Neural progenitor cell (in vitro differentiated cells): ENCODE results near the gene CST9L. TPM values are rescaled to one million over a fixed set of nuclear protein-coding genes. Genes with fewer than 3 reads are reported as not detected.
A peak's percentile ranks its signal among the peaks of the same experiment; 100 is the strongest.

ENCODE experiments used
- DNase-seq: peaks from one replicate; pipeline ENCODE4 v3.0.0-alpha.2; 2016; ENCODE audit warnings: low spot score
- H2AFZ ChIP-seq: fragments of 200-600 bp; sonication (generic); replicated peaks from 2 replicates; pipeline ENCODE4 v1.6.1; 2016; ENCODE audit warnings: antibody characterized with exemption
- H3F3A ChIP-seq: fragments of 200-600 bp; sonication (generic); 2 replicates; pipeline ENCODE4 v1.6.1; 2016; ENCODE audit warnings: antibody characterized with exemption, low read depth
- H3K27ac ChIP-seq: fragments of 200-600 bp; sonication (generic); 2 replicates; pipeline ENCODE4 v1.5.1; 2016; ENCODE audit warnings: mild to moderate bottlenecking
- H3K27me3 ChIP-seq: fragments of 200-600 bp; sonication (generic); 2 replicates; pipeline ENCODE4 v1.6.1; 2016; ENCODE audit warnings: mild to moderate bottlenecking, moderate library complexity
- H3K36me3 ChIP-seq: fragments of 200-600 bp; sonication (generic); 2 replicates; pipeline ENCODE4 v1.5.1; 2016
- H3K4me1 ChIP-seq: fragments of 200-600 bp; sonication (generic); 2 replicates; pipeline ENCODE4 v1.6.1; 2016; ENCODE audit warnings: mixed run types
- H3K4me2 ChIP-seq: fragments of 200-600 bp; sonication (generic); 2 replicates; pipeline ENCODE4 v1.6.1; 2016
- H3K4me3 ChIP-seq: fragments of 200-600 bp; sonication (generic); 2 replicates; pipeline ENCODE4 v1.5.1; 2016
- H3K79me2 ChIP-seq: fragments of 200-600 bp; sonication (generic); 2 replicates; pipeline ENCODE4 v1.6.1; 2016; ENCODE audit warnings: low read depth
- H3K9ac ChIP-seq: fragments of 200-600 bp; sonication (generic); 2 replicates; pipeline ENCODE4 v1.6.1; 2016
- H3K9me3 ChIP-seq: fragments of 200-600 bp; sonication (generic); 2 replicates; pipeline ENCODE4 v1.5.1; 2016; ENCODE audit warnings: low read depth
- H4K20me1 ChIP-seq: fragments of 200-600 bp; sonication (generic); 2 replicates; pipeline ENCODE4 v1.6.1; 2016; ENCODE audit warnings: low read depth
- H3K27ac Mint-ChIP-seq: 3 replicates; pipeline ENCODE4 v1.8.0; 2021; ENCODE audit warnings: mixed read lengths
- H3K27me3 Mint-ChIP-seq: 2 replicates; pipeline ENCODE4 v1.8.0; 2022; ENCODE audit warnings: low read depth, mild to moderate bottlenecking, inconsistent platforms, moderate library complexity, mixed read lengths; ENCODE audit not compliant: insufficient read depth
- H3K36me3 Mint-ChIP-seq: 3 replicates; pipeline ENCODE4 v1.8.0; 2021; ENCODE audit warnings: mixed read lengths
- H3K4me1 Mint-ChIP-seq: 3 replicates; pipeline ENCODE4 v1.8.0; 2021; ENCODE audit warnings: mixed read lengths
- H3K4me3 Mint-ChIP-seq: 3 replicates; pipeline ENCODE4 v1.8.0; 2021; ENCODE audit warnings: mild to moderate bottlenecking, moderate library complexity, mixed read lengths
- H3K9me3 Mint-ChIP-seq: 3 replicates; pipeline ENCODE4 v1.8.0; 2020; ENCODE audit warnings: mixed read lengths
- EZH2 ChIP-seq: fragments of 200-600 bp; sonication (generic); IDR thresholded peaks from 2 replicates; pipeline ENCODE4 v1.6.1; 2017; ENCODE audit warnings: antibody characterized with exemption, mild to moderate bottlenecking, moderate library complexity
- EZH2phosphoT487 ChIP-seq: fragments of 200-600 bp; sonication (generic); IDR thresholded peaks from 2 replicates; pipeline ENCODE4 v1.6.1; 2017; ENCODE audit warnings: antibody characterized with exemption
- total RNA-seq: library from RNA; depleted of rRNA; stranded (reverse); fragments of >200 nt; gene quantifications from 2 replicates; pipeline ENCODE4 v1.2.3, GENCODE V29; 2015; ENCODE audit warnings: low replicate concordance
- TF ChIP-seq, protein P1 (sequence below): fragments of 200-600 bp; sonication (generic); IDR thresholded peaks from 2 replicates; pipeline ENCODE4 v1.5.1; 2017; ENCODE audit warnings: antibody characterized with exemption, mild to moderate bottlenecking

The CST9L gene
- total RNA-seq, 1 donor from 2014 or later: not detected

- no peak overlapping the region for H3K27ac Mint-ChIP-seq
- Histone ChIP-seq H4K20me1 (no peaks in the 10 kb centered on the region), H3K27ac (peak overlapping the region; percentile 42), H3K4me1 (peaks cover 49% of the 10 kb centered on the region), H3K9ac (no peak overlapping the region), H2AFZ (no peak overlapping the region), H3K27me3 (no peaks in the 10 kb centered on the region), H3F3A (peaks cover 18% of the 10 kb centered on the region), H3K36me3 (no peaks in the 10 kb centered on the region), H3K4me3 (no peak overlapping the region), H3K4me2 (peak overlapping the region; percentile 67), H3K79me2 (no peaks in the 10 kb centered on the region), H3K9me3 (no peaks in the 10 kb centered on the region)
- peaks cover 21% of the 10 kb centered on the region for H3K27me3 Mint-ChIP-seq
- H3K36me3 Mint-ChIP-seq: peaks cover 3% of the 10 kb centered on the region
- peaks cover 24% of the 10 kb centered on the region for H3K4me1 Mint-ChIP-seq
- no peak overlapping the region for H3K4me3 Mint-ChIP-seq
- peaks cover 30% of the 10 kb centered on the region for H3K9me3 Mint-ChIP-seq
- TF ChIP-seq, protein P1, sequence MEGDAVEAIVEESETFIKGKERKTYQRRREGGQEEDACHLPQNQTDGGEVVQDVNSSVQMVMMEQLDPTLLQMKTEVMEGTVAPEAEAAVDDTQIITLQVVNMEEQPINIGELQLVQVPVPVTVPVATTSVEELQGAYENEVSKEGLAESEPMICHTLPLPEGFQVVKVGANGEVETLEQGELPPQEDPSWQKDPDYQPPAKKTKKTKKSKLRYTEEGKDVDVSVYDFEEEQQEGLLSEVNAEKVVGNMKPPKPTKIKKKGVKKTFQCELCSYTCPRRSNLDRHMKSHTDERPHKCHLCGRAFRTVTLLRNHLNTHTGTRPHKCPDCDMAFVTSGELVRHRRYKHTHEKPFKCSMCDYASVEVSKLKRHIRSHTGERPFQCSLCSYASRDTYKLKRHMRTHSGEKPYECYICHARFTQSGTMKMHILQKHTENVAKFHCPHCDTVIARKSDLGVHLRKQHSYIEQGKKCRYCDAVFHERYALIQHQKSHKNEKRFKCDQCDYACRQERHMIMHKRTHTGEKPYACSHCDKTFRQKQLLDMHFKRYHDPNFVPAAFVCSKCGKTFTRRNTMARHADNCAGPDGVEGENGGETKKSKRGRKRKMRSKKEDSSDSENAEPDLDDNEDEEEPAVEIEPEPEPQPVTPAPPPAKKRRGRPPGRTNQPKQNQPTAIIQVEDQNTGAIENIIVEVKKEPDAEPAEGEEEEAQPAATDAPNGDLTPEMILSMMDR: no peak
- TF ChIP-seq EZH2: no peak
- TF ChIP-seq EZH2phosphoT487: no peak
- DNase-seq: no peak
These were observed 35.8 kb downstream of the CST9L start for GRCh38 chr20:23532533-23532932.

- no peaks in the 10 kb centered on the region for H3K27me3 ChIP-seq
- no peaks in the 10 kb centered on the region for H3K36me3 ChIP-seq
- Mint-ChIP-seq H3K9me3 (peaks cover 33% of the 10 kb centered on the region), H3K4me3 (peak overlapping the region; percentile 23), H3K4me1 (peaks cover 24% of the 10 kb centered on the region), H3K36me3 (peaks cover 3% of the 10 kb centered on the region), H3K27me3 (peaks cover 21% of the 10 kb centered on the region), H3K27ac (no peak overlapping the region)
- no peak for DNase-seq
- H3F3A ChIP-seq: peaks cover 18% of the 10 kb centered on the region
- H3K79me2 ChIP-seq: no peaks in the 10 kb centered on the region
- H3K4me3 ChIP-seq: no peak overlapping the region
- H2AFZ ChIP-seq: no peak overlapping the region
- H3K9ac ChIP-seq: no peak overlapping the region
- no peaks in the 10 kb centered on the region for H3K9me3 ChIP-seq
- no peaks in the 10 kb centered on the region for H4K20me1 ChIP-seq
- no peak overlapping the region for H3K27ac ChIP-seq
- peaks cover 51% of the 10 kb centered on the region for H3K4me1 ChIP-seq
- no peak overlapping the region for H3K4me2 ChIP-seq
- TF ChIP-seq EZH2: no peak
- TF ChIP-seq, protein P1: no peak
- TF ChIP-seq EZH2phosphoT487: no peak
These were observed 37.2 kb downstream of the CST9L start for GRCh38 chr20:23530937-23531567.

DNA sequence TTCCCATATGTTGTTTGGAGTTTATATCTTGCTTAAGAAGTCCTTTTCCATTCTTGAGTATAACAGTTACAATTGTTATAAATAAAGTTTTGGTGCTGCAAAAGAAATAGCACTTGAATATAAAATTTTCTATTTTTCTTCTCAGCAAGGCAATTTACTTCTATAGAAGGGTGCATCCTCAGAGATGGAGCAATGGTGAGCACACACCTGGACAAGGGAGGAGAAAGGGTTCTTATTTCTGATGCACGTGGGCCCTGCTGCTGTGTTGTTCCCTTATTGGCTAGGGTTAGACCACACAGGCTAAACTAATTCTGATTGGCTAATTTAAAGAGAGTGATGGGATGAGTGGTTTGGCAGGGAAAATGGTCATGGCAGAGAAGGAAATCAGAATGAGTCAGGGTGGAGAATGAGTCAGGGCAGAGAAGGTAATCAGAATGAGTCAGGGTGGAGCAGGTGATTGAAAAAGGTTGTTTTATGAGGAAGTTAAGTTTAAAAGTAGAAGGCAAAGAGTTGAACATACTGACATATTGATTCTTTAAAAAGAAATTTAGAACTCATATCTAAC, 39.3 kb downstream of the CST9L start:
- no peak overlapping the region for H3K27ac ChIP-seq
- no peak overlapping the region for H2AFZ ChIP-seq
- H3K9me3 Mint-ChIP-seq: peaks cover 33% of the 10 kb centered on the region
- H3K4me2 ChIP-seq: no peak overlapping the region
- peaks cover 19% of the 10 kb centered on the region for H3K4me1 Mint-ChIP-seq
- H3K27ac Mint-ChIP-seq: no peak overlapping the region
- no peak overlapping the region for H3K4me3 ChIP-seq
- H3K27me3 Mint-ChIP-seq: peaks cover 22% of the 10 kb centered on the region
- H3K4me1 ChIP-seq: peaks cover 42% of the 10 kb centered on the region
- no peaks in the 10 kb centered on the region for H3K9me3 ChIP-seq
- peaks cover 13% of the 10 kb centered on the region for H3F3A ChIP-seq
- no peaks in the 10 kb centered on the region for H3K27me3 ChIP-seq
- peaks cover 3% of the 10 kb centered on the region for H3K36me3 Mint-ChIP-seq
- peak overlapping the region; percentile 11 for H3K4me3 Mint-ChIP-seq
- DNase-seq: no peak
- no peaks in the 10 kb centered on the region for H3K79me2 ChIP-seq
- H3K9ac ChIP-seq: no peak overlapping the region
- TF ChIP-seq, protein P1: no peak
- no peaks in the 10 kb centered on the region for H4K20me1 ChIP-seq
- no peaks in the 10 kb centered on the region for H3K36me3 ChIP-seq
